Pulmonary artery endothelial cell (primary cell): Measurements from ENCODE around the gene THUMPD2. TPM values are rescaled to one million over a fixed set of nuclear protein-coding genes. Genes with fewer than 3 reads are reported as not detected.

Source experiments
- total RNA-seq: library from RNA; depleted of rRNA; stranded (reverse); fragments of >200 nt; gene quantifications from 2 replicates; pipeline ENCODE4 v1.2.3, GENCODE V29; 2014

The THUMPD2 gene
- total RNA-seq, 1 donor from 2014 or later = 7.5 TPM

Other genes starting within 250 kb of the THUMPD2 start
- 0.28 and 0.99 TPM in 2 replicates for gene TMEM178A, start 113.3 kb downstream of the THUMPD2 start, total RNA-seq